Measurements from ENCODE around the gene NRG3.

DNA sequence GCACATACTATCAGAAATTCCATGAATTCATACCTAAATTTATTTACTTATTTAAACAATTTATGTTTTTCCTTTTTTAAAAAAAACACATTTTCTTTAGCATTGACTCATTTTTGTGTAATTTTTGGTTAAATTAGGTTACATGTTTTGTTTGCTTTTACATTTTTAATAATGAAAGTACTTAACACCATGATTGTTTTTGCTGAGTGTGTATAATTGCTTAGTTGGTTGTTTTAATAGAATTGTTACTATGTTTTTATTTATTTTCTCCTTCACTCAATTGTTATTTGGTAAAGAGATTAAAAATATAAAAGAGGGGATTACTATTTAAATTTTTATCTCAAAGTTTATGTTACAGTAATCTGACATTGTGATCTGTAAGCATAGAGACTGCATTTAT lies 508.4 kb downstream of the NRG3 start:
- TF ChIP-seq, protein P1, sequence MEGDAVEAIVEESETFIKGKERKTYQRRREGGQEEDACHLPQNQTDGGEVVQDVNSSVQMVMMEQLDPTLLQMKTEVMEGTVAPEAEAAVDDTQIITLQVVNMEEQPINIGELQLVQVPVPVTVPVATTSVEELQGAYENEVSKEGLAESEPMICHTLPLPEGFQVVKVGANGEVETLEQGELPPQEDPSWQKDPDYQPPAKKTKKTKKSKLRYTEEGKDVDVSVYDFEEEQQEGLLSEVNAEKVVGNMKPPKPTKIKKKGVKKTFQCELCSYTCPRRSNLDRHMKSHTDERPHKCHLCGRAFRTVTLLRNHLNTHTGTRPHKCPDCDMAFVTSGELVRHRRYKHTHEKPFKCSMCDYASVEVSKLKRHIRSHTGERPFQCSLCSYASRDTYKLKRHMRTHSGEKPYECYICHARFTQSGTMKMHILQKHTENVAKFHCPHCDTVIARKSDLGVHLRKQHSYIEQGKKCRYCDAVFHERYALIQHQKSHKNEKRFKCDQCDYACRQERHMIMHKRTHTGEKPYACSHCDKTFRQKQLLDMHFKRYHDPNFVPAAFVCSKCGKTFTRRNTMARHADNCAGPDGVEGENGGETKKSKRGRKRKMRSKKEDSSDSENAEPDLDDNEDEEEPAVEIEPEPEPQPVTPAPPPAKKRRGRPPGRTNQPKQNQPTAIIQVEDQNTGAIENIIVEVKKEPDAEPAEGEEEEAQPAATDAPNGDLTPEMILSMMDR (IDR thresholded peaks at IDR 0.05; ENCODE audit: insufficient read depth, low read length) = no peak
- TF ChIP-seq SPI1 (IDR thresholded peaks at IDR 0.05; ENCODE audit: borderline replicate concordance, low read depth) = no peak
